ENCODE measurements around the gene ZNF622.

DNA sequence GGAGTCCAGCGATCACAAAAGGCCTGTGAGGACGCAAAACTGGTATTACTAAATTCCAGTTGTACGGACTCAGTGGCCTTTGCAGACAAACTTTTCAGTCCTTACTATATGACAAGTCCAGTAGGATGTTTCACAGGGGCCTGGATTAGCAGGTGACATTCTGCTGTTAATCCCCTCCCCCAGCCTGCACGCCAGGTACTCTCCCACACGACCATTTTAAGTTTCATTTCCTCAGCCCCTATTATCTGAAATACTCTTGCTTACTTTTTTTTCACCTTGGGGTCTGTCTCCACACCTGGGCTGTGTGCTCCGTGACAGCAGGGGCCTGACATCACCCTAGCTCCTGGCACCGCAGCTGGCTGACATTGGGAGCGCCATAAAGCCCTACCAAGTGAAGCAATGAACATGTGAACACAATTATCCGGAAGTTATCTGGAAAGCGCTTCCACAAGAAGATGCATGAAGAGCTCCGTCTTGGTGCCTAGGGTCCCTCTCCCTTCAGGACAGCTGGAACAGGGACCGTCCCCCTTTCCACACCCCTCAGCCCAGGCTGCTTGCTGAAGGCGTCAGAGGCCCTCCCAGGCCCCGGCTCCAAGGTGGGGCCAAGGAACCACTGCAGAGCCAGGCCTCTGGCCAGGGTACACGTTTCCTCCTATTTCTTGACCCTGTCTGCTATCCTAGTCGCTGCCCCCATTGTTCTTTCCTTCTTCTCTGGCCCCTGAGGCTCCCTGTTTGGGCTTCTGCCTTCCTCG, 39.7 kb upstream of the ZNF622 start:
- TF ChIP-seq, protein P1, sequence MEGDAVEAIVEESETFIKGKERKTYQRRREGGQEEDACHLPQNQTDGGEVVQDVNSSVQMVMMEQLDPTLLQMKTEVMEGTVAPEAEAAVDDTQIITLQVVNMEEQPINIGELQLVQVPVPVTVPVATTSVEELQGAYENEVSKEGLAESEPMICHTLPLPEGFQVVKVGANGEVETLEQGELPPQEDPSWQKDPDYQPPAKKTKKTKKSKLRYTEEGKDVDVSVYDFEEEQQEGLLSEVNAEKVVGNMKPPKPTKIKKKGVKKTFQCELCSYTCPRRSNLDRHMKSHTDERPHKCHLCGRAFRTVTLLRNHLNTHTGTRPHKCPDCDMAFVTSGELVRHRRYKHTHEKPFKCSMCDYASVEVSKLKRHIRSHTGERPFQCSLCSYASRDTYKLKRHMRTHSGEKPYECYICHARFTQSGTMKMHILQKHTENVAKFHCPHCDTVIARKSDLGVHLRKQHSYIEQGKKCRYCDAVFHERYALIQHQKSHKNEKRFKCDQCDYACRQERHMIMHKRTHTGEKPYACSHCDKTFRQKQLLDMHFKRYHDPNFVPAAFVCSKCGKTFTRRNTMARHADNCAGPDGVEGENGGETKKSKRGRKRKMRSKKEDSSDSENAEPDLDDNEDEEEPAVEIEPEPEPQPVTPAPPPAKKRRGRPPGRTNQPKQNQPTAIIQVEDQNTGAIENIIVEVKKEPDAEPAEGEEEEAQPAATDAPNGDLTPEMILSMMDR (IDR thresholded peaks at IDR 0.05), result no peak
- TF ChIP-seq POLR2A (IDR thresholded peaks at IDR 0.05), result no peak
